22Rv1 (cell line): ENCODE data around the gene CDC42EP5.

Experiments used
- H3K27ac ChIP-seq: fragments of 450-650 bp; 2 replicates; pipeline ENCODE4 v1.5.1; 2017
- ZFX ChIP-seq: fragments of 450-650 bp; IDR thresholded peaks from 2 replicates; pipeline ENCODE4 v1.6.1; 2017; ENCODE audit warnings: antibody characterized with exemption, borderline replicate concordance
- TF ChIP-seq, protein P1 (sequence below): fragments of 450-650 bp; IDR thresholded peaks from 2 replicates; pipeline ENCODE4 v1.5.1; 2017; ENCODE audit warnings: mild to moderate bottlenecking

Gene CDC42EP5, protein sequence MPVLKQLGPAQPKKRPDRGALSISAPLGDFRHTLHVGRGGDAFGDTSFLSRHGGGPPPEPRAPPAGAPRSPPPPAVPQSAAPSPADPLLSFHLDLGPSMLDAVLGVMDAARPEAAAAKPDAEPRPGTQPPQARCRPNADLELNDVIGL

DNA sequence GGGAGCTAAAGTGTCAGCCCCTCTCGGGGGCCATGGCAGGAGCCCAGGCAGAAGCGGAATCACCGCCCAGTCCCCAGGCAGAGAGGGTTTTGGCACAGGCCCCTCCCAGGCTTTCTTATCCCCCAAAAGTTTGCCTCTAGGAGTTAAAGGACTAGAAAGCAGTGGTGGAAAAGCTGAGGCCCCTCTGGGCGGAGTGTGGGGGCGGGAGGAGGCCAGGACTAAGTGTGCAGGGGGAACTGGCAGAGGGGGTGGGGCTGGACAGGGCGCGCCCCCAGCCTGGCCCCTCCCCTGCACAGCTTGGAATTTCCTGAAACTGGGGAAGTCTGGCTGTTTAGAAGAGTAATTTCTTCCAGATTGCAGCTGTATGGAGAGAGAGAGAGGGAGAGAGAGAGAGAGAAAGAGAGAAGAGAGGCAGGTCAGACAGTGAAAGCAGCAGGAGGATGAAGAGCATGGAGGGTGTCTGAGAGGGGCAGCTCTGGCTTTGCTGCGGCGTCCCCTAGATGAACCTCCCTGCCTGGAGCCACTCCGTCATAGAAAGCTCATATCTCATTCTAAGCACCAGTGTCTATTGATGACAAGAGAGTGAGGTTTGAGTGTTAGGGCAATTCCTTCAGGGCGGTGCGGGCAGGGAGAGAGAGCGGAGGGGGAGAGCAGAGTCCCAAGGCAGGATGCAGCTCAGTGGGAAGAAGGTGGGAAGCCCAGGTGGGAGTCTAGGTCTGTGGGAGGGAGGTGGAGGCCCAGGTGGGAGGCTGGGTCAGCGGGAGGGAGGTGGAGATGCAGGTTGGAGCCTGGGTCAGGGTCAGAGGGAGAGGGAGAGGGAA lies at the start of gene CDC42EP5:
Gene CDC42EP5, minus strand, starts transcription at position 226 of the 821 bp plus-strand sequence. CDS start 7,749 bp downstream, outside the sequence.
- H3K27ac ChIP-seq, result no peak within 1 kb of the TSS
- no peak for TF ChIP-seq ZFX
- TF ChIP-seq, protein P1, sequence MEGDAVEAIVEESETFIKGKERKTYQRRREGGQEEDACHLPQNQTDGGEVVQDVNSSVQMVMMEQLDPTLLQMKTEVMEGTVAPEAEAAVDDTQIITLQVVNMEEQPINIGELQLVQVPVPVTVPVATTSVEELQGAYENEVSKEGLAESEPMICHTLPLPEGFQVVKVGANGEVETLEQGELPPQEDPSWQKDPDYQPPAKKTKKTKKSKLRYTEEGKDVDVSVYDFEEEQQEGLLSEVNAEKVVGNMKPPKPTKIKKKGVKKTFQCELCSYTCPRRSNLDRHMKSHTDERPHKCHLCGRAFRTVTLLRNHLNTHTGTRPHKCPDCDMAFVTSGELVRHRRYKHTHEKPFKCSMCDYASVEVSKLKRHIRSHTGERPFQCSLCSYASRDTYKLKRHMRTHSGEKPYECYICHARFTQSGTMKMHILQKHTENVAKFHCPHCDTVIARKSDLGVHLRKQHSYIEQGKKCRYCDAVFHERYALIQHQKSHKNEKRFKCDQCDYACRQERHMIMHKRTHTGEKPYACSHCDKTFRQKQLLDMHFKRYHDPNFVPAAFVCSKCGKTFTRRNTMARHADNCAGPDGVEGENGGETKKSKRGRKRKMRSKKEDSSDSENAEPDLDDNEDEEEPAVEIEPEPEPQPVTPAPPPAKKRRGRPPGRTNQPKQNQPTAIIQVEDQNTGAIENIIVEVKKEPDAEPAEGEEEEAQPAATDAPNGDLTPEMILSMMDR, result no peak

GRCh38 chr19:54521860-54522513 lies 48.9 kb upstream of the CDC42EP5 start:
- TF ChIP-seq, protein P1, result no peak
- TF ChIP-seq ZFX, result no peak
- no peak overlapping the region for H3K27ac ChIP-seq

DNA sequence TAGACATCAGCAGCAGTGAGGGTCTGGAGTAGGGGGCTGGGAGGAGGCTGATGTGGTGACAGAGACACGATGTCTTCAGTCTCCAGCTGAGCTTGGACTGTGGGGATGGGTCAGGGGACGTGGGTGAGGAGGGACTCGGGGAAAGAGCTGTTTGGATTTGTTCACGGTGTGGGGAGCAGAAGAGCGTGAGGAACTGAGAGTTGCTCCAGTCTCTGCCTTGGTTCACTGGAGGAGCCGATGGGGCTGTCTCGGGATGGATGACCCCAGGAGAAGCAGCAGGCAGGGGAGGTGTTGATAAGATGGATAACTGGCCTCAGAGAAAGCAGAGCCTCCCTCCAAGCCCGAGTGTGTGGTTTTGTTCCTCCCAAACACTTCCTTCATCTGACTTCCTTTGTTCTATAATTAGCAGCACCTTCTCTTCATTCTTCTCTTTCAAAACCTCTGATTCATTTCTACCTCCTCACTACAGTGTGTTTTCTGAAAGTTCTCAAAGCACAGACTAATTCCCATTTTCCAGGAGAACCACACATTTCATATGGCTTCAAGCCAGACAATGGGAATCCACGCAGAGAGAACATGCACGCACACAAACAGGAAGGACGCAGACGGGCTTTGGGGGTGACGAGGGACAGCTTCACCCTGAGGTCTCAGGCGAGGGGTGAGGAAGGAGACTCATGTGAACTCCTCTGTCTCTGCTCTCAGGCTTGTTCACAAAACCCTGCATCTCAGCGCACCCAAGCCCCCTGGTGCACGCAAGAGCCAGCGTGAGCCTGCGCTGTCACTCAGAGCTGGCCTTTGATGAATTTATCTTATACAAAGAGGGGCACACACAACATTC lies 48.1 kb upstream of the CDC42EP5 start:
- TF ChIP-seq ZFX, result no peak
- TF ChIP-seq, protein P1, result no peak
- H3K27ac ChIP-seq, result no peak overlapping the region

DNA sequence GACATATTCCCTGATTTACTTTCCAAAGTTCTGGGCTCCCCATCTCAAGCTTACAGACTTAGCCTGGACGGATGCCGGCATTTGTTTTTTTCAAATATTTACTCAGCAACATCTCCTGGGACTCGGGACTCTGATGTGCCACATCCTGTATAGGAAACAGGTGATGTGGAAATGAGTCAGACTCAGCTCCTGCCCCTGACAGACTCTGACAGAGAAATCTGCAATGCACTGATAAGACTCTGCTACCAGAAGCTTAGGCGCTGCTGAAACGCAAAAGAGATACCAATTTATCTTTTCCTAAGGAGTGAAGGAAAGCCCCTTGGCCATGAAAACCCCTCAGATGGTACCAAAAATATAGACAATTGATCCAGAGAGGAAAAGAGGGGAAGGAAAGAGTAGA lies 45.7 kb upstream of the CDC42EP5 start:
- no peak overlapping the region for H3K27ac ChIP-seq
- TF ChIP-seq ZFX, result no peak
- TF ChIP-seq, protein P1, result no peak

DNA sequence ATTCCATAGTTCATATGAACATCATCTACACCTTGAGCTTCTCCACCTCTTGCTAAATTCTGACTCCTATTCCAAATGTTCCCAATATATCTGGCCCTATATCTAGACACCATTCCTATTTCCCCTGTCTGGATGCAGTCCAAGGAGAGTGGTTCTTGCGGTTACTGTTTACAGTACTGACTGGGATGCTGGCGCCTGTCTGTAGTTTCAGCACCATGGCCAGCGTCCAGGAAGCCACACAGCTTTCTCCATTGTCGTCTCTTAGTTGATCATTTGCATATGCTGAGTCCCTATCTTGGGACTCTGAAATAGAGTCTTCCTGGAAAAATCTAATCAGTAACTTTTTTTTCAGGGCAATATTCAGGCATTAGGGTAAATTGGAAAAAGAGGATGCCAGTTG lies 44.4 kb upstream of the CDC42EP5 start:
- TF ChIP-seq, protein P1, result no peak
- no peak for TF ChIP-seq ZFX
- no peak overlapping the region for H3K27ac ChIP-seq

GRCh38 chr19:54515156-54515555 lies 42.1 kb upstream of the CDC42EP5 start:
- TF ChIP-seq, protein P1, result no peak
- TF ChIP-seq ZFX, result no peak
- no peak overlapping the region for H3K27ac ChIP-seq
